Endothelial cell of umbilical vein (primary cell): ENCODE measurements around the gene PET100. TPM values are rescaled to one million over a fixed set of nuclear protein-coding genes. Genes with fewer than 3 reads are reported as not detected.

Source experiments
- BruUV-seq: library from RNA; stranded (reverse); fragments of 400-500 nt; replicated peaks from 2 replicates; lab custom pipeline; 2021; lab: Mats Ljungman, UMichigan
- CTCF ChIA-PET: fragments of 300-600, 350-600 bp; sonication (Branson Sonifier 250); formaldehyde crosslinking; loops from one replicate; lab custom pipeline; 2021; ENCODE audit warnings: antibody characterized with exemption, inconsistent platforms; lab: Charles Lee
- POLR2A ChIA-PET: fragments of 300-600, 350-600 bp; sonication (Branson Sonifier 250); formaldehyde crosslinking; loops from one replicate; lab custom pipeline; 2021; ENCODE audit warnings: antibody characterized with exemption, inconsistent platforms; lab: Charles Lee
- DNase-seq: peaks from one replicate; pipeline ENCODE4 v3.0.0-alpha.2; 2011; ENCODE audit warnings: low read depth, low spot score
- FAIRE-seq: peaks from 2 replicates; lab custom pipeline; 2011; peaks lifted over from hg19 to GRCh38; lab: Jason Lieb, UNC
- H2AFZ ChIP-seq: 2 replicates; pipeline ENCODE4 v1.6.0; 2012; ENCODE audit warnings: low read depth, low read length, control low read depth, inconsistent platforms
- H3K27ac ChIP-seq: 2 replicates; pipeline ENCODE4 v1.5.1; 2011; ENCODE audit warnings: low read depth, mild to moderate bottlenecking, control low read depth, low read length, moderate library complexity; ENCODE audit not compliant: insufficient read depth
- H3K27me3 ChIP-seq, 2 experiments: 2 replicates each; pipeline versions ENCODE4 v1.6.0 to v1.6.1; 2011; ENCODE audit warnings: low read length in 2 of 2, mixed read lengths in 1 of 2; ENCODE audit not compliant: control insufficient read depth in 2 of 2, insufficient read depth in 2 of 2
- H3K36me3 ChIP-seq, 2 experiments: 2 replicates in 1 of 2; 3 replicates in 1 of 2; pipeline ENCODE4 v1.5.1; 2011; ENCODE audit warnings: low read length in 2 of 2, mild to moderate bottlenecking in 1 of 2, moderate library complexity in 1 of 2; ENCODE audit not compliant: control insufficient read depth in 2 of 2, insufficient read depth in 2 of 2; ENCODE audit errors: extremely low read depth in 1 of 2
- H3K4me1 ChIP-seq: 3 replicates; pipeline ENCODE4 v1.5.1; 2011; ENCODE audit warnings: mild to moderate bottlenecking, low read length; ENCODE audit not compliant: control insufficient read depth, insufficient read depth; ENCODE audit errors: extremely low read depth
- H3K4me2 ChIP-seq: 2 replicates; pipeline ENCODE4 v1.6.1; 2011; ENCODE audit warnings: low read length, control low read depth, mixed read lengths; ENCODE audit not compliant: insufficient read depth
- H3K4me3 ChIP-seq, 3 experiments: fragments of 200-600 bp in 1 of 3; sonication (generic), shearing (Covaris generic) in 1 of 3; replicated peaks in 1 of 3; 2 replicates each; pipeline ENCODE4 v1.5.1; 2011 to 2016; ENCODE audit warnings: control low read depth in 3 of 3, low read length in 3 of 3, mild to moderate bottlenecking in 2 of 3, inconsistent platforms in 1 of 3, low read depth in 1 of 3, moderate library complexity in 1 of 3; ENCODE audit not compliant: insufficient read depth in 1 of 3
- H3K79me2 ChIP-seq: 2 replicates; pipeline ENCODE4 v1.6.0; 2012; ENCODE audit warnings: low read length, inconsistent platforms; ENCODE audit not compliant: control insufficient read depth, insufficient read depth
- H3K9ac ChIP-seq: replicated peaks from 2 replicates; pipeline ENCODE3; 2011; ENCODE audit warnings: low read length, control low read depth; ENCODE audit not compliant: insufficient read depth; ENCODE audit errors: extremely low read depth
- H3K9me1 ChIP-seq: replicated peaks from 3 replicates; pipeline ENCODE4 v1.6.0; 2011; ENCODE audit warnings: mild to moderate bottlenecking, low read length; ENCODE audit not compliant: control insufficient read depth, insufficient read depth; ENCODE audit errors: extremely low read depth
- H3K9me3 ChIP-seq: replicated peaks from 2 replicates; pipeline ENCODE4 v1.5.1; 2012; ENCODE audit warnings: low read length, inconsistent platforms; ENCODE audit not compliant: control insufficient read depth, insufficient read depth
- H4K20me1 ChIP-seq: replicated peaks from 2 replicates; pipeline ENCODE3; 2011; ENCODE audit warnings: mild to moderate bottlenecking, low read length; ENCODE audit not compliant: control insufficient read depth, insufficient read depth; ENCODE audit errors: extremely low read depth
- EZH2 ChIP-seq: IDR thresholded peaks from 2 replicates; pipeline ENCODE4 v1.6.1; 2012; ENCODE audit warnings: borderline replicate concordance, low read depth, mild to moderate bottlenecking, moderate library complexity, low read length, inconsistent platforms; ENCODE audit not compliant: severe bottlenecking
- FOS ChIP-seq: IDR thresholded peaks from 2 replicates; pipeline ENCODE4 v1.6.1; 2011; ENCODE audit warnings: mild to moderate bottlenecking, low read length, moderate library complexity, borderline replicate concordance; ENCODE audit not compliant: insufficient read depth
- GATA2 ChIP-seq: IDR thresholded peaks from 2 replicates; pipeline ENCODE4 v1.7.0; 2011; ENCODE audit warnings: low read depth, mild to moderate bottlenecking, moderate library complexity, mixed read lengths, low read length; ENCODE audit not compliant: insufficient read length, insufficient read depth
- JUN ChIP-seq: IDR thresholded peaks from 2 replicates; pipeline ENCODE4 v1.6.1; 2011; ENCODE audit warnings: borderline replicate concordance, low read depth; ENCODE audit not compliant: insufficient read length, insufficient read depth
- MYC ChIP-seq: IDR thresholded peaks from one replicate; pipeline ENCODE4 v1.6.1; 2011; ENCODE audit warnings: mild to moderate bottlenecking, low read depth, low read length
- POLR2A ChIP-seq: IDR thresholded peaks from 2 replicates; pipeline ENCODE4 v1.6.1; 2012; ENCODE audit warnings: low read depth, mild to moderate bottlenecking, control low read depth, low read length
- POLR2AphosphoS5 ChIP-seq: IDR thresholded peaks from 2 replicates; pipeline ENCODE4 v1.6.1; 2012; ENCODE audit warnings: low read depth, mild to moderate bottlenecking, control low read depth, low read length, moderate library complexity; ENCODE audit not compliant: insufficient read depth
- dilution Hi-C: fragments of 300-500 bp; cut with MboI; formaldehyde crosslinking; loops from one replicate; pipeline ENCODE4 v1.15.0; 2019; ENCODE audit warnings: low sequenced_read_pairs; ENCODE audit not compliant: extremely low pct_ligation_motif_present
- intact Hi-C: fragments of 100-400 bp; cut with micrococcal nuclease; formaldehyde crosslinking; loops from one replicate; pipeline ENCODE4 v1.10.0; 2022
- polyA plus RNA-seq, 4 experiments: library from polyadenylated mRNA; depleted of rRNA in 3 of 4; stranded (reverse) in 3 of 4; unstranded in 1 of 4; fragments of >200 nt; gene quantifications; 2 replicates each; pipeline versions ENCODE4 v1.2.1 to v1.2.3, GENCODE V29; 2011 to 2012; ENCODE audit warnings: missing spikeins in 1 of 4
- total RNA-seq: library from RNA; stranded (reverse); gene quantifications from 2 replicates; pipeline ENCODE4 v1.2.3, GENCODE V29; 2021
- TF ChIP-seq, protein P1 (sequence below): IDR thresholded peaks from 2 replicates; pipeline ENCODE4 v1.6.1; 2011; ENCODE audit not compliant: insufficient read depth, insufficient read length
- TF ChIP-seq, protein P2 (sequence below), 2 donors: IDR thresholded peaks; 1 replicate in 1 of 2; 2 replicates in 1 of 2; pipeline ENCODE4 v1.5.1; 2011; ENCODE audit warnings: low read length in 2 of 2, mild to moderate bottlenecking in 2 of 2, moderate library complexity in 2 of 2, control low read depth in 1 of 2, inconsistent platforms in 1 of 2, low read depth in 1 of 2; ENCODE audit not compliant: insufficient read depth in 1 of 2; ENCODE audit errors: extremely low read depth in 1 of 2

PET100 gene
- total and polyA plus RNA-seq, 2 donors (not counting 3 experiments of a cell fraction or from before 2014, with no cell fraction given) = 55.0 to 172 TPM

DNA sequence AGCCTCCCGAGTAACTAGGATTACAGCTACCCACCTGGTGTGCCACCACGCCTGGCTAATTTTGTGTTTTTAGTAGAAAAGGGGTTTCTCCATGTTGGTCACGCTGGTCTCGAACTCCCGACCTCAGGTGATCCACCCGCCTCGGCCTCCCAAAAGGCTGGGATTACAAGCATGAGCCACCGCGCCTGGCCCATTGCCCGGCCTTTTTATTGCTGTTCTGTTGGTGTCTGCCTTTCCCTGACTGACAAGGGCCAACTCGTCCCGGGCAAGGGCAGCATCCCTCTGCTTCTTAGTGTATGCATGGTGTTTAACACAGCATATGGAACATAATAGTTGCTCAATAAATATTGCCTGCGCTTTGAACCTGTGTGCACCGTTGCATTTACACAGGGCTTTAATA is 33.1 kb downstream of the PET100 start:
- H3K4me1 ChIP-seq = no peaks in the 10 kb centered on the region
- no peak overlapping the region for H2AFZ ChIP-seq
- H3K27me3 ChIP-seq = peaks cover 0 to 2% of the 10 kb centered on the region in 2 experiments
- dilution Hi-C loops = no loop called here
- no peaks in the 10 kb centered on the region for H3K79me2 ChIP-seq
- DNase-seq = no peak
- POLR2A ChIA-PET = no interaction called here
- no TSS peak for BruUV-seq
- no peaks in the 10 kb centered on the region for H3K36me3 ChIP-seq
- no peak overlapping the region for H3K27ac ChIP-seq
- intact Hi-C loops = no loop called here
- FAIRE-seq = no peak
- H3K4me2 ChIP-seq = no peak overlapping the region
- no peak overlapping the region for H3K9ac ChIP-seq
- H4K20me1 ChIP-seq = no peaks in the 10 kb centered on the region
- TF ChIP-seq JUN = no peak
- no peak for TF ChIP-seq POLR2A
- no peak for TF ChIP-seq MYC
- no peak for TF ChIP-seq FOS
- TF ChIP-seq, protein P1, sequence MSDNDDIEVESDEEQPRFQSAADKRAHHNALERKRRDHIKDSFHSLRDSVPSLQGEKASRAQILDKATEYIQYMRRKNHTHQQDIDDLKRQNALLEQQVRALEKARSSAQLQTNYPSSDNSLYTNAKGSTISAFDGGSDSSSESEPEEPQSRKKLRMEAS = no peak
- TF ChIP-seq, protein P2, sequence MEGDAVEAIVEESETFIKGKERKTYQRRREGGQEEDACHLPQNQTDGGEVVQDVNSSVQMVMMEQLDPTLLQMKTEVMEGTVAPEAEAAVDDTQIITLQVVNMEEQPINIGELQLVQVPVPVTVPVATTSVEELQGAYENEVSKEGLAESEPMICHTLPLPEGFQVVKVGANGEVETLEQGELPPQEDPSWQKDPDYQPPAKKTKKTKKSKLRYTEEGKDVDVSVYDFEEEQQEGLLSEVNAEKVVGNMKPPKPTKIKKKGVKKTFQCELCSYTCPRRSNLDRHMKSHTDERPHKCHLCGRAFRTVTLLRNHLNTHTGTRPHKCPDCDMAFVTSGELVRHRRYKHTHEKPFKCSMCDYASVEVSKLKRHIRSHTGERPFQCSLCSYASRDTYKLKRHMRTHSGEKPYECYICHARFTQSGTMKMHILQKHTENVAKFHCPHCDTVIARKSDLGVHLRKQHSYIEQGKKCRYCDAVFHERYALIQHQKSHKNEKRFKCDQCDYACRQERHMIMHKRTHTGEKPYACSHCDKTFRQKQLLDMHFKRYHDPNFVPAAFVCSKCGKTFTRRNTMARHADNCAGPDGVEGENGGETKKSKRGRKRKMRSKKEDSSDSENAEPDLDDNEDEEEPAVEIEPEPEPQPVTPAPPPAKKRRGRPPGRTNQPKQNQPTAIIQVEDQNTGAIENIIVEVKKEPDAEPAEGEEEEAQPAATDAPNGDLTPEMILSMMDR (IDR thresholded peaks at IDR 0.05; ENCODE audit: extremely low read depth in 1 of 2, insufficient read depth in 1 of 2, low read depth in 1 of 2, low read length in 2 of 2) = no peak
- TF ChIP-seq GATA2 = no peak
- no peak for TF ChIP-seq POLR2AphosphoS5
- no peak for TF ChIP-seq EZH2
- H3K9me3 ChIP-seq = no peaks in the 10 kb centered on the region
- no peak overlapping the region for H3K4me3 ChIP-seq
- H3K9me1 ChIP-seq = no peaks in the 10 kb centered on the region
- CTCF ChIA-PET = interaction anchor here (1.5 to 3.3 kb wide), 2 partner anchors 13 to 18 kb away, joined by 5 to 24 read pairs; partner anchors contain the start of gene TRAPPC5
